SK-N-SH (cell line): ENCODE data around the gene MCAM.

Source experiments
- POLR2AphosphoS5 ChIP-seq: IDR thresholded peaks from 2 replicates; pipeline ENCODE4 v1.6.1; 2012; ENCODE audit warnings: low read depth, low read length
- RFX5 ChIP-seq: IDR thresholded peaks from 2 replicates; pipeline ENCODE4 v1.6.1; 2012; ENCODE audit warnings: mild to moderate bottlenecking, improper control_type of control experiment, low read length
- SMC3 ChIP-seq: IDR thresholded peaks from 2 replicates; pipeline ENCODE4 v1.6.1; 2012; ENCODE audit warnings: low read depth, low read length, improper control_type of control experiment
- YY1 ChIP-seq: IDR thresholded peaks from 2 replicates; pipeline ENCODE4 v1.4.0; 2012; ENCODE audit warnings: low read depth, mild to moderate bottlenecking
- TF ChIP-seq, protein P1 (sequence below): fragments of 200-600 bp; sonication (generic); IDR thresholded peaks from 2 replicates; pipeline ENCODE4 v1.6.1; 2017; ENCODE audit warnings: antibody characterized with exemption, mild to moderate bottlenecking, moderate library complexity

GRCh38 chr11:119298726-119299125 lies 18.2 kb downstream of the MCAM start:
- TF ChIP-seq, protein P1, sequence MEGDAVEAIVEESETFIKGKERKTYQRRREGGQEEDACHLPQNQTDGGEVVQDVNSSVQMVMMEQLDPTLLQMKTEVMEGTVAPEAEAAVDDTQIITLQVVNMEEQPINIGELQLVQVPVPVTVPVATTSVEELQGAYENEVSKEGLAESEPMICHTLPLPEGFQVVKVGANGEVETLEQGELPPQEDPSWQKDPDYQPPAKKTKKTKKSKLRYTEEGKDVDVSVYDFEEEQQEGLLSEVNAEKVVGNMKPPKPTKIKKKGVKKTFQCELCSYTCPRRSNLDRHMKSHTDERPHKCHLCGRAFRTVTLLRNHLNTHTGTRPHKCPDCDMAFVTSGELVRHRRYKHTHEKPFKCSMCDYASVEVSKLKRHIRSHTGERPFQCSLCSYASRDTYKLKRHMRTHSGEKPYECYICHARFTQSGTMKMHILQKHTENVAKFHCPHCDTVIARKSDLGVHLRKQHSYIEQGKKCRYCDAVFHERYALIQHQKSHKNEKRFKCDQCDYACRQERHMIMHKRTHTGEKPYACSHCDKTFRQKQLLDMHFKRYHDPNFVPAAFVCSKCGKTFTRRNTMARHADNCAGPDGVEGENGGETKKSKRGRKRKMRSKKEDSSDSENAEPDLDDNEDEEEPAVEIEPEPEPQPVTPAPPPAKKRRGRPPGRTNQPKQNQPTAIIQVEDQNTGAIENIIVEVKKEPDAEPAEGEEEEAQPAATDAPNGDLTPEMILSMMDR, result no peak
- TF ChIP-seq SMC3 (no peak), RFX5 (no peak), POLR2AphosphoS5 (no peak), YY1 (no peak)
